A549 (cell line): ENCODE data around the gene KCNMB1. TPM values are rescaled to one million over a fixed set of nuclear protein-coding genes. Genes with fewer than 3 reads are reported as not detected.

Source experiments
- ATAC-seq, 2 experiments: fragments of 200-7000 bp in 1 of 2; fragments of >200 bp in 1 of 2; cut with Nextera tagmentation in 1 of 2; cut with Tn5 transposase in 1 of 2; 3 replicates each; pipeline versions ENCODE4 v1.8.0 to v1.9.1; 2018 to 2020; ENCODE audit warnings: mild to moderate bottlenecking in 1 of 2, moderate library complexity in 1 of 2
- CTCF ChIA-PET: fragments of 300-600 bp; sonication (Branson Sonifier 250); formaldehyde crosslinking; extraction: SDS; loops from one replicate; lab custom pipeline; 2021; ENCODE audit warnings: antibody characterized with exemption, inconsistent platforms; lab: Yijun Ruan, JAX
- POLR2A ChIA-PET: fragments of 350-600 bp; formaldehyde crosslinking; extraction: SDS; loops from one replicate; lab custom pipeline; 2021; ENCODE audit warnings: antibody characterized with exemption, inconsistent platforms; lab: Yijun Ruan, JAX
- DNase-seq, 2 experiments: peaks; one replicate each; pipeline versions ENCODE4 v3.0.0 to v3.0.0-alpha.2; 2011 to 2016; ENCODE audit warnings: low read depth in 1 of 2, low spot score in 1 of 2
- FAIRE-seq: peaks from 2 replicates; lab custom pipeline; 2011; peaks lifted over from hg19 to GRCh38; lab: Jason Lieb, UNC
- H3K27ac ChIP-seq, 2 experiments: fragments of >200 bp; sonication (Bioruptor Twin); formaldehyde crosslinking; 3 replicates each; pipeline ENCODE4 v1.5.1; 2016 to 2017
- H3K4me1 ChIP-seq: fragments of >200 bp; sonication (Bioruptor Twin); formaldehyde crosslinking; 3 replicates; pipeline ENCODE4 v1.6.1; 2016
- H3K4me2 ChIP-seq: fragments of >200 bp; sonication (Bioruptor Twin); formaldehyde crosslinking; 3 replicates; pipeline ENCODE4 v1.6.1; 2016
- H3K4me3 ChIP-seq: fragments of >200 bp; sonication (Bioruptor Twin); formaldehyde crosslinking; 3 replicates; pipeline ENCODE4 v1.5.1; 2016
- H3K9me3 ChIP-seq: fragments of >200 bp; sonication (Bioruptor Twin); formaldehyde crosslinking; 3 replicates; pipeline ENCODE4 v1.6.1; 2016
- BCL3 ChIP-seq: fragments of >200 bp; sonication (Bioruptor Twin); formaldehyde crosslinking; IDR thresholded peaks from 3 replicates; pipeline ENCODE4 v1.6.1; 2016
- BHLHE40 ChIP-seq: IDR thresholded peaks from 2 replicates; pipeline ENCODE4 v1.6.1; 2012; ENCODE audit warnings: low read depth, low read length, inconsistent platforms
- CEBPB ChIP-seq, 2 experiments: fragments of >200 bp in 1 of 2; sonication (Bioruptor Twin) in 1 of 2; formaldehyde crosslinking in 1 of 2; IDR thresholded peaks; 2 replicates each; pipeline ENCODE4 v1.6.1; 2012 to 2016
- EP300 ChIP-seq, 2 experiments: fragments of >200 bp; sonication (Bioruptor Twin); formaldehyde crosslinking; IDR thresholded peaks; 2 replicates in 1 of 2; 3 replicates in 1 of 2; pipeline ENCODE4 v1.6.1; 2016 to 2017
- FOSB ChIP-seq: fragments of 250-450 bp; sonication (Bioruptor Pico); IDR thresholded peaks from 2 replicates; pipeline ENCODE4 v1.5.0; 2020; ENCODE audit warnings: mild to moderate bottlenecking, moderate library complexity
- HES2 ChIP-seq: fragments of >200 bp; sonication (Bioruptor Twin); formaldehyde crosslinking; IDR thresholded peaks from 2 replicates; pipeline ENCODE4 v1.6.1; 2016
- JUN ChIP-seq, 2 experiments: fragments of >200 bp; sonication (Bioruptor Twin); formaldehyde crosslinking; IDR thresholded peaks; 2 replicates in 1 of 2; 3 replicates in 1 of 2; pipeline ENCODE4 v1.6.1; 2016 to 2017
- JUNB ChIP-seq: fragments of >200 bp; sonication (Bioruptor Twin); formaldehyde crosslinking; IDR thresholded peaks from 2 replicates; pipeline ENCODE4 v1.6.1; 2016
- KDM1A ChIP-seq: fragments of 200-600 bp; sonication (generic); IDR thresholded peaks from 2 replicates; pipeline ENCODE4 v1.6.1; 2016; ENCODE audit warnings: low read depth, mild to moderate bottlenecking
- KDM5A ChIP-seq: fragments of 200-600 bp; sonication (generic); IDR thresholded peaks from 2 replicates; pipeline ENCODE4 v1.6.1; 2016; ENCODE audit warnings: antibody characterized with exemption, mild to moderate bottlenecking
- MYC ChIP-seq: IDR thresholded peaks from 2 replicates; pipeline ENCODE4 v1.6.1; 2012; ENCODE audit warnings: mild to moderate bottlenecking, inconsistent platforms, low read length, improper control_type of control experiment, borderline replicate concordance
- NFE2L2 ChIP-seq: fragments of 150-350 bp; conservative IDR thresholded peaks from 2 replicates; pipeline ENCODE4 v1.6.1; 2014; ENCODE audit warnings: low read length
- PHF8 ChIP-seq: fragments of 200-600 bp; sonication (generic); IDR thresholded peaks from 2 replicates; pipeline ENCODE4 v1.6.1; 2016; ENCODE audit warnings: low read depth, mild to moderate bottlenecking, antibody characterized with exemption, moderate library complexity, borderline replicate concordance
- RARB ChIP-seq: fragments of 250-450 bp; sonication (Bioruptor Pico); IDR thresholded peaks from 2 replicates; pipeline ENCODE4 v1.8.0; 2021; ENCODE audit warnings: mild to moderate bottlenecking, moderate library complexity
- RFX5 ChIP-seq: fragments of 450-650 bp; IDR thresholded peaks from 2 replicates; pipeline ENCODE4 v1.7.1; 2014; ENCODE audit warnings: antibody characterized with exemption, mild to moderate bottlenecking, moderate library complexity
- RNF2 ChIP-seq: fragments of 200-600 bp; sonication (generic); IDR thresholded peaks from 2 replicates; pipeline ENCODE4 v1.6.1; 2016; ENCODE audit warnings: low read depth, mild to moderate bottlenecking, antibody characterized with exemption, moderate library complexity, borderline replicate concordance
- TP53 ChIP-seq: fragments of 250-450 bp; sonication (Bioruptor Pico); IDR thresholded peaks from 2 replicates; pipeline ENCODE4 v1.5.0; 2021; ENCODE audit warnings: mild to moderate bottlenecking, moderate library complexity
- WGBS: methylation state at CpG from one replicate; pipeline ENCODE4 v1.1.6; 2017; ENCODE audit errors: missing lambda C conversion rate; 5-methylcytosine and 5-hydroxymethylcytosine counted together
- polyA plus RNA-seq, 4 experiments: library from polyadenylated mRNA; depleted of rRNA in 3 of 4; stranded (reverse); fragments of >200 nt; fragmentation: RNase III in 1 of 4; extraction: RNeasy Plus Mini Kit Qiagen cat#74134 plus additional on column Dnase treatment in 1 of 4; gene quantifications; 2 replicates in 3 of 4; 3 replicates in 1 of 4; pipeline ENCODE4 v1.2.3, GENCODE V29; 2011 to 2017
- TF ChIP-seq, protein P1 (sequence below): IDR thresholded peaks from 2 replicates; pipeline ENCODE4 v1.6.1; 2012
- TF ChIP-seq, protein P2 (sequence below): IDR thresholded peaks from 2 replicates; pipeline ENCODE4 v1.6.1; 2012

KCNMB1 gene
- polyA plus RNA-seq, 2 of the 4 experiments (the other 2 are of a cell fraction): not detected

GRCh38 chr5:170327168-170327567, 62.0 kb downstream of the KCNMB1 start:
- no peak for TF ChIP-seq EP300 (IDR thresholded peaks at IDR 0.05)
- TF ChIP-seq TP53 (CRISPR knock-in tag): no peak
- TF ChIP-seq KDM1A: no peak
- TF ChIP-seq JUN (IDR thresholded peaks at IDR 0.05): no peak
- no peak for TF ChIP-seq RARB
- no peak for TF ChIP-seq CEBPB (IDR thresholded peaks at IDR 0.05)
- TF ChIP-seq HES2: no peak
- no peak for TF ChIP-seq PHF8
- TF ChIP-seq JUNB: no peak
- no peak for TF ChIP-seq KDM5A
- no peak for TF ChIP-seq MYC
- TF ChIP-seq, protein P1, sequence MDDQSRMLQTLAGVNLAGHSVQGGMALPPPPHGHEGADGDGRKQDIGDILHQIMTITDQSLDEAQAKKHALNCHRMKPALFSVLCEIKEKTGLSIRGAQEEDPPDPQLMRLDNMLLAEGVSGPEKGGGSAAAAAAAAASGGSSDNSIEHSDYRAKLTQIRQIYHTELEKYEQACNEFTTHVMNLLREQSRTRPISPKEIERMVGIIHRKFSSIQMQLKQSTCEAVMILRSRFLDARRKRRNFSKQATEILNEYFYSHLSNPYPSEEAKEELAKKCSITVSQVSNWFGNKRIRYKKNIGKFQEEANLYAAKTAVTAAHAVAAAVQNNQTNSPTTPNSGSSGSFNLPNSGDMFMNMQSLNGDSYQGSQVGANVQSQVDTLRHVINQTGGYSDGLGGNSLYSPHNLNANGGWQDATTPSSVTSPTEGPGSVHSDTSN: no peak
- no peak for TF ChIP-seq RFX5
- no peak for TF ChIP-seq NFE2L2
- TF ChIP-seq BCL3: no peak
- TF ChIP-seq FOSB (CRISPR knock-in tag): no peak
- no peak for TF ChIP-seq RNF2
- TF ChIP-seq, protein P2, sequence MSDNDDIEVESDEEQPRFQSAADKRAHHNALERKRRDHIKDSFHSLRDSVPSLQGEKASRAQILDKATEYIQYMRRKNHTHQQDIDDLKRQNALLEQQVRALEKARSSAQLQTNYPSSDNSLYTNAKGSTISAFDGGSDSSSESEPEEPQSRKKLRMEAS: no peak
- no peak for TF ChIP-seq BHLHE40
- 0 out of 3 replicates have a peak, but pooled peaks cover 5% of the 10 kb centered on the region for H3K4me1 ChIP-seq
- no peak for FAIRE-seq
- H3K4me2 ChIP-seq: no peak overlapping the region
- no peak for ATAC-seq
- WGBS: 14% methylated on average over 4 of the region's 4 CpGs
- CTCF ChIA-PET: interaction anchor here (0.7 kb wide), 1 partner anchor 60 kb away, joined by 4 read pairs; no protein-coding TSS in a partner anchor
- no peak for DNase-seq
- no peak overlapping the region for H3K4me3 ChIP-seq
- POLR2A ChIA-PET: no interaction called here
- no peaks in the 10 kb centered on the region for H3K9me3 ChIP-seq
- H3K27ac ChIP-seq: no peak overlapping the region

Other genes starting within 250 kb of the KCNMB1 start
- not detected in 2 replicates for gene C5orf58, start 156.4 kb downstream of the KCNMB1 start, polyA plus RNA-seq (2011; rRNA removed)
- gene C5orf58, start 156.4 kb downstream of the KCNMB1 start, polyA plus RNA-seq (2017; fragmentation: RNase III; extraction: RNeasy Plus Mini Kit Qiagen cat#74134 plus additional on column Dnase treatment): not detected in 3 replicates
- gene LCP2, start 91.6 kb downstream of the KCNMB1 start, polyA plus RNA-seq (2011; rRNA removed): not detected in 2 replicates
- not detected in 3 replicates for gene LCP2, start 91.6 kb downstream of the KCNMB1 start, polyA plus RNA-seq (2017; fragmentation: RNase III; extraction: RNeasy Plus Mini Kit Qiagen cat#74134 plus additional on column Dnase treatment)
- not detected in 2 replicates for gene KCNIP1, start 114.7 kb upstream of the KCNMB1 start, polyA plus RNA-seq (2011; rRNA removed)
- gene KCNIP1, start 114.7 kb upstream of the KCNMB1 start, polyA plus RNA-seq (2017; fragmentation: RNase III; extraction: RNeasy Plus Mini Kit Qiagen cat#74134 plus additional on column Dnase treatment): 0.05 TPM in 1 of 3 replicates, not detected in the others